Jurkat, Clone E6-1 (cell line): ENCODE results near the gene VPS37C.

ENCODE experiments used
- DNase-seq: peaks from one replicate; pipeline ENCODE4 v3.0.0-alpha.2; 2011; ENCODE audit warnings: low read depth, low spot score
- H3K4me3 ChIP-seq: 2 replicates; pipeline ENCODE4 v1.5.1; 2011; ENCODE audit warnings: mild to moderate bottlenecking, low read length, control low read depth, moderate library complexity

The VPS37C gene

DNA sequence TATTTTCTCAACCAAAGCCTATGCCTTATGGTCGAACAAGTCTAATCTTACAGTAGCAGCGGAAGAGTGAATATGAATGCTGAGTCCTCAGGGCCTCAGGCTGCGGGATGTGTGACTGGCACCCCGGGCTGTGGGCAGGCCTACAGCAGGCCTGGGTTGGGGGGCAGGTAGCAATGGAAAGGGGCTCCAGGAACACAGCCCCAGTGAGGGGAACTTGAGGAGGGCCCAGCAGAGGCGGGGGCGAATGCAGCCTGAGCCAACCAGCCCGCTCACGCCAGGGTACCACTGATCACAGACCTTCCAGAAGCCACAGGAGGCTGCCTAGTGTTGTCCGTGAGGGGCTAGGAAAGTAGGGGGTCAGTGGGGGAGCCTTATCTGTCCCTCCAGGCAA is 70.2 kb downstream of the VPS37C start:
- H3K4me3 ChIP-seq: no peak overlapping the region
- no peak for DNase-seq

DNA sequence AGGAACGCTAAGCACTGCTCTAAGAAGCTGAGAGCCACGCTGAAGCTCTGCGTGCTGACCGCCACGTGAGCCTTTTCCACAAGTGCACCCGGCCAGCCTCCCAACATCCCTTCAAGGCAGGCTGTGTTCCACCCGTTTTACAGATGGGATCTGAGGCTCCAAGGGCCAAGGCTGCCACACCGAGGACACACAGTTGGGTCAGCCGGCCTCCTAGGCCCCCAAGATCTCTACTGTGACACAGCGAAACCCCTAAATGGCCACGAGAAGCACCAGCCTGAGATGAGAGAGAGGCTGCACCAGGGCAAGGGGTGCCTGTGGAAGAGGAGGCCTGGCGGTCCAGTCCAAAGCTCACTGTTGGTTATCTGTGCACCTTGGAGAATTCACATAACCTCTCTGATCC is 70.7 kb downstream of the VPS37C start:
- no peak overlapping the region for H3K4me3 ChIP-seq

DNA sequence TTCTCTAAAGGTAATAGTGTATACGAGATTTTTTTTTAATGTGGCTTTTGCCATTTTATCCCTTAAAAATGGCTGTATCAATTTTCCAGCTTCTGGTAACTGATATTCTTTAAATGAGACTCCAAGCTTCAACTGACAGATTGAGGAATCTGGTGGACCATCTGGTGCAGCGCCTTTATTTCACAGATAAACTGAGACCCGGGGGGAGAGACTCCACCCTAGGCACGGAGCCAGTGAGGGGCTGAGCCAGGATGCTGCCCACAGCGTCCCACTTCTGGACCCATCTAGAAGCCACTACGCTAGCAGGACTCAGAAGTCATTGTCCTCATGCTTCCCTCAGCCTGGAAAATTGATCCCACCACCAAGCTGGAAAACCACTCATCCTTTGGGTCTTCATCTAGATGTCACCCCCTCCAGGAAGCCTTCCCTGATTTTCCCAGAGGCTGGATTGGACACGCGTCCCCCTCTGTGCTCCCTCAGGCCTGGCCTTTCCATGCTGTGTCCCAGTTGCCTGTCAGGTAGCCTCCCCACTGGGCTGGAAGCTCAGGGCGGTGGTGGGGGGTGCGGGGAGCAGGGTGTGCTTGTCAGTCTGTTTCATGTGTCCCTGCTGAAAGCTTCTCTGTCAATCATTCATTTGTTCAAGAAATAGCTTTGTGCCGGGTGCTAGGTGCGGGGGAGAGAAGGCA is 71.3 kb downstream of the VPS37C start:
- no peak overlapping the region for H3K4me3 ChIP-seq

More for the DNA sequence above, 70.7 kb downstream of the VPS37C start:
- DNase-seq: no peak

DNA sequence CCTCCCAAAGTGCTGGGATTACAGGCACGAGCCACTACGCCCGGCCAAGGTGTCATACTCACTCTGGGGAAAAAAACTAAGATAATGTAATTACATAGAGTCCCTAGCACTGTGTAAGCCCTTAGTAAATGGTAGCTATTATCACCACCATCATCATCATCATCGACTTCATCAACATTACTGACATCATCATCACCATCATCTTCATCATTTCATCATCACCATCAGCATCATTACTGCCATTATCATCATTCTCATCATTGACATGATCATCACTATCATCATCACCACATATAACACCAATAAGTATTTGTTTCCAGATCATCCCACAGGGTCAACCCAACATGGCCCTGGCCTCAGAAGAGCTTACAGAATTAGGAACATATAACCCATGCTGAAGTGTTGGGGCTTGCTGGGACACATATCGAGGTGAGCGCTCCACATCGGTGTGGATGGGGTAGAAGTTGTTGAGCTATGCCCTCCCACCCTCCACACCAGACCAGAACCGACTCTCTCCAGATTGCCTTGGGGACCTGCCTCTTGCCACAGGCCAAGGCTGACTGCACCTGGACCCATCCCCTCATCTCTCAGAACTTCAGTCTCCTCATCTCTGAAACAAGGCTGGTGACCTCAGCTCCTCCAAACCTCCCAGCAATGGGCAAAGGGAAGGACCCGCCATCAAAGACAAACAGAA is 73.7 kb downstream of the VPS37C start:
- DNase-seq: no peak
- no peak overlapping the region for H3K4me3 ChIP-seq

More for the DNA sequence above, 71.3 kb downstream of the VPS37C start:
- DNase-seq: no peak

DNA sequence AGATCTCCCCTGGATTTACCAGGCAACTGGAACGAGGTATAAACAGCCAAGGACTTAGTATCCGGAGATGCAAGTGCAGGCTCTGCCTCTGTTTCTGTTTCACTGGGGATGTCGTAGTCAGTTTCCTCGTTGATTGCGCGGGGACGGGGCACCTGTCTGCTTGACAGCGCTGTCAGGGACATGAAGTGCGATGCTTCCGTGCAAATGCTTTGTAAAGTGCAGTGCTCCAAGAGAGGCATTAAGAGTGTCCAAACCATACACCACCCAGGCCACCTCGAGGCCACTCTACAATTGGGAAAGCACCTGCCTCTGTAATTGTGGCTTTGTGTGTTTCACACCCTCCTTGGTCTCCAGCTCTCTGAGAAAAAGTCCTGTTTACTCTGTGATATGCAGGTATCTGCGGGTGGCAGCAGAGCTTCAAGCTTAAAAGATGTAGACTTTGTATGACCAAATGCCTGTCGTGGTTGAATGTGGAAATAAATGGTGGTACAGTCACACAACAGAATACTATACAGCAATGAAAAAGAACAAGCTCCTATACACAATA is 77.6 kb downstream of the VPS37C start:
- H3K4me3 ChIP-seq: no peak overlapping the region
- no peak for DNase-seq

GRCh38 chr11:61082931-61083531 is 78.2 kb downstream of the VPS37C start:
- no peak overlapping the region for H3K4me3 ChIP-seq
- DNase-seq: no peak

- H3K4me3 ChIP-seq: no peak overlapping the region
- no peak for DNase-seq
Observed at GRCh38 chr11:61082062-61082870, 79.0 kb downstream of the VPS37C start.

- H3K4me3 ChIP-seq: no peak overlapping the region
- no peak for DNase-seq
Observed at GRCh38 chr11:61080986-61081590, 80.1 kb downstream of the VPS37C start.

DNA sequence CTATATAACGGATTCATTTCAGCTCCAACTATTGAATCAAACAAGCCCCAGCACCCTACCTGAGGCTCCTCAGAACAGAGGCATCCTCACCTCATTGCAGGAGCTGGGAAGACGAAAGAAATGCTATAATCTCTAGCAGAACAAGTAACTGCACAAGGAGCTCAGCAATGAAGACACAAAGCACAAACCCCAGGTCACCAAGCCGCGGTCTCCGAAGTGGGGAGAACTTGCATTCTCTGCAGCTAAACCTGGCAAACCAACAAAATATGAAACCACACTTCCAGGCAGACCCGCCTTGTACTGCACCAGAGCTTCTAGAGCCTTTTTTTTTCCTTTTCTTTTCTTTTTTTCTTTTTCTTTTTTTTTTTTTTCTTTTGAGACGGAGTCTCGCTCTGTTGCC is 80.7 kb downstream of the VPS37C start:
- H3K4me3 ChIP-seq: no peak overlapping the region
- DNase-seq: no peak
